Right lobe of liver (tissue), 4 donors: ENCODE results near the gene ABCG4.

Source experiments
- CTCF ChIP-seq, 4 donors: fragments of 200-600 bp in 3 of 4; fragments of 450-650 bp in 1 of 4; IDR thresholded peaks; one replicate each; pipeline versions ENCODE4 v1.5.1 to v1.8.0; 2016 to 2022; ENCODE audit warnings: antibody characterized with exemption in 4 of 4, mild to moderate bottlenecking in 2 of 4
- POLR2A ChIP-seq: fragments of 450-650 bp; IDR thresholded peaks from one replicate; pipeline ENCODE4 v1.6.1; 2017; ENCODE audit warnings: antibody characterized with exemption, mild to moderate bottlenecking
- donor health status: DM: no; HTN: no; CAD: no.
- donor health status: DM: no; HTN: no; CAD: no.
- donor health status: DM: no; HTN: yes; CAD: no.

- TF ChIP-seq CTCF (IDR thresholded peaks at IDR 0.05) (no peak), POLR2A (no peak)
These were observed 39.2 kb downstream of the ABCG4 start for GRCh38 chr11:119188067-119188466.
